ENCODE results near the gene CISD3.

Gene CISD3

DNA sequence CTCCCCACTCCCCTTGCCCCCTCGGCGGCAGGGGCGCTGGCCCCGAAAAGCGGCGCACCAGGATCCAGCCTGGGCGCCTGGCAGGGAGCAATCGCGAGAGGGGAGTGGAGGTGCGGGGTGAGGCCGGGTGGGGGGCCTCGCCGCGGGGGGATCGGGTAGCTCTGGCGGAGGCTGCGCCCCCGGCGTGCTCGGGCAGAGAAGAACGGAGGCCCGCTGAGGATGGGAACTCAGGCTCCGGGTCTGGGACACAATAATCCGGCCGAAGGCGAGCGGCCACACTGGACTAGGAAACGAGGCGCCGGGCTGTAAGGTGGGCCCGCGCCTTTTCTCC, 18.7 kb downstream of the CISD3 start:
- no peaks in the 10 kb centered on the region for H3K27me3 ChIP-seq (ENCODE audit: insufficient read depth, low read length, poor library complexity, severe bottlenecking)
- H4K20me1 ChIP-seq (ENCODE audit: insufficient read depth, low read length, poor library complexity, severe bottlenecking) = peaks cover 18% of the 10 kb centered on the region
- no peaks in the 10 kb centered on the region for H3K36me3 ChIP-seq (ENCODE audit: insufficient read depth, low read length)
- peaks cover 11% of the 10 kb centered on the region; the same call in 1 of the 2 replicates for H3F3A ChIP-seq (ENCODE audit: low read depth)
- H3K9me2 ChIP-seq (replicated peaks; ENCODE audit: low read depth, low read length) = no peaks in the 10 kb centered on the region
- peak overlapping the region; percentile 49 for H3K9ac ChIP-seq (ENCODE audit: low read depth, low read length, poor library complexity, severe bottlenecking)
- peak overlapping the region; percentile 87 for H3K4me3 ChIP-seq (ENCODE audit: low read length, poor library complexity, severe bottlenecking)
- peaks cover 48% of the 10 kb centered on the region for H3K79me2 ChIP-seq (ENCODE audit: insufficient read depth, low read length)
- no peaks in the 10 kb centered on the region for H3K9me3 ChIP-seq (ENCODE audit: insufficient read depth, low read depth, low read length)
- H3K4me1 ChIP-seq (ENCODE audit: insufficient read depth, low read length, poor library complexity, severe bottlenecking) = peaks cover 44% of the 10 kb centered on the region
- TF ChIP-seq EZH2phosphoT487 (IDR thresholded peaks at IDR 0.05; ENCODE audit: borderline replicate concordance) = no peak
- TF ChIP-seq, protein P1, sequence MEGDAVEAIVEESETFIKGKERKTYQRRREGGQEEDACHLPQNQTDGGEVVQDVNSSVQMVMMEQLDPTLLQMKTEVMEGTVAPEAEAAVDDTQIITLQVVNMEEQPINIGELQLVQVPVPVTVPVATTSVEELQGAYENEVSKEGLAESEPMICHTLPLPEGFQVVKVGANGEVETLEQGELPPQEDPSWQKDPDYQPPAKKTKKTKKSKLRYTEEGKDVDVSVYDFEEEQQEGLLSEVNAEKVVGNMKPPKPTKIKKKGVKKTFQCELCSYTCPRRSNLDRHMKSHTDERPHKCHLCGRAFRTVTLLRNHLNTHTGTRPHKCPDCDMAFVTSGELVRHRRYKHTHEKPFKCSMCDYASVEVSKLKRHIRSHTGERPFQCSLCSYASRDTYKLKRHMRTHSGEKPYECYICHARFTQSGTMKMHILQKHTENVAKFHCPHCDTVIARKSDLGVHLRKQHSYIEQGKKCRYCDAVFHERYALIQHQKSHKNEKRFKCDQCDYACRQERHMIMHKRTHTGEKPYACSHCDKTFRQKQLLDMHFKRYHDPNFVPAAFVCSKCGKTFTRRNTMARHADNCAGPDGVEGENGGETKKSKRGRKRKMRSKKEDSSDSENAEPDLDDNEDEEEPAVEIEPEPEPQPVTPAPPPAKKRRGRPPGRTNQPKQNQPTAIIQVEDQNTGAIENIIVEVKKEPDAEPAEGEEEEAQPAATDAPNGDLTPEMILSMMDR (conservative IDR thresholded peaks at IDR 0.05; ENCODE audit: low read length) = no peak
- no peak overlapping the region; the same call in 1 of the 2 replicates for H2AFZ ChIP-seq (ENCODE audit: low read length)
- H3K4me2 ChIP-seq (ENCODE audit: low read depth, low read length, poor library complexity, severe bottlenecking) = peak overlapping the region; percentile 96

DNA sequence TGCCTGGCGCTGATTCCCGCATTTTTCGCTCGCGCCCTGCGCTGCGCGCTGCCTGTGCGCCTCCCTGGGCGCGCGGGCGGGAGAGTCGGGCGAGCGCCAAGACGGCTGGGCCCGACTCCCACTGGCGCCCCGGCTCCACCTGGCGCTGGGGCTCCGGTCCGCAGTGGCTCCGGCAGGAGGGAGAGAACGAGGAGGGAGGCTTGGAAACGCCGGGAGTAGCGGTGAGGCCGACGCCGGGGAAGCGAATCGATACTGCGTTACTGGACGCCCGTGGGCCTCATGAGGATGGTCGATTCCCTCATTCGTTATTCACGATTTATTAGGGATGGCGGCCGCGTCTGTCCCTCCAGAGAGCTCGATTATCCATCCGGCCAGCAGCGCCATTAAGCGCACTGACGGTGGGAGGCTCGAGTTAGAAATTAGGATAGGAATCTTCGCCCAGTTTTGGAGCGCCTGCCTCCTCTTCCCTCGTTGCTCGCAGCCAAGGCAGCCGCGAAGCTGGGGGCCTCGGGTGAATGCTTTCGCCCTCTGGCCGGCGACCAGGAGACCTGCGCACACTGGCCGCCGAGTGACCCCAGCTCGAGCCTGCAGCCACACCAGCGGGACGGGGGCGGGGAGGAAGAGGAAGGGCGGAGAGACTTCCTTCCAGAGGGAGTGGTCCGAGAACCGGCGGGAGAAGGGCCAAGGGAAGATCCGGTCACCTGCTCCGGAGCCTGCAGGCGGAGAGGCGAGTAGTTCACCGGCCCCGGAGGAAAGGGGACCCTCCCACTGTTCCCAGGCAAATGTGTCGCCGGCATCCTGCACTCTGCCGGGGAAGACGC, 19.3 kb downstream of the CISD3 start:
- H3K79me2 ChIP-seq (ENCODE audit: insufficient read depth, low read length) = peaks cover 51% of the 10 kb centered on the region
- H3K4me3 ChIP-seq (ENCODE audit: low read length, poor library complexity, severe bottlenecking) = peak overlapping the region; percentile 87
- H2AFZ ChIP-seq (ENCODE audit: low read length) = no peak overlapping the region
- H3K36me3 ChIP-seq (ENCODE audit: insufficient read depth, low read length) = no peaks in the 10 kb centered on the region
- H3K27me3 ChIP-seq (ENCODE audit: insufficient read depth, low read length, poor library complexity, severe bottlenecking) = no peaks in the 10 kb centered on the region
- no peaks in the 10 kb centered on the region for H3K9me2 ChIP-seq (replicated peaks; ENCODE audit: low read depth, low read length)
- no peak for TF ChIP-seq EZH2phosphoT487 (IDR thresholded peaks at IDR 0.05; ENCODE audit: borderline replicate concordance)
- TF ChIP-seq, protein P1 (conservative IDR thresholded peaks at IDR 0.05; ENCODE audit: low read length) = no peak
- H3K9ac ChIP-seq (ENCODE audit: low read depth, low read length, poor library complexity, severe bottlenecking) = peak overlapping the region; percentile 76
- H3K4me1 ChIP-seq (ENCODE audit: insufficient read depth, low read length, poor library complexity, severe bottlenecking) = peaks cover 45% of the 10 kb centered on the region
- peaks cover 18% of the 10 kb centered on the region for H4K20me1 ChIP-seq (ENCODE audit: insufficient read depth, low read length, poor library complexity, severe bottlenecking)
- H3K4me2 ChIP-seq (ENCODE audit: low read depth, low read length, poor library complexity, severe bottlenecking) = peak overlapping the region; percentile 96
- H3K9me3 ChIP-seq (ENCODE audit: insufficient read depth, low read depth, low read length) = no peaks in the 10 kb centered on the region
- H3F3A ChIP-seq (ENCODE audit: low read depth) = peaks cover 11% of the 10 kb centered on the region; the same call in 1 of the 2 replicates

DNA sequence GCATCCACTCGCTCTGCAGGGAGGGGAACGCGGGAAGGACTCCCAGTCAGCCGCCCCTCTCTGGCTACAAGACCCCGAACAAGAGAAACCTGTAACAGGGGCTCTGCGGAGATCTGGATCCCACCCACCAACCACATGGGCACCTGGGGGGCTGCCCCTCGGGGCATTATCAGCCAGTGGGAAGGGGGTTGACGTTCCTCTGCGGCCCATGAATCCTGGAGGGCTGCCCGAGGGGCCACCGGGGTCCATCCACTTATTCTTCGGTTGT, 19.8 kb downstream of the CISD3 start:
- Histone ChIP-seq H3F3A (ENCODE audit: low read depth) (peaks cover 11% of the 10 kb centered on the region; the same call in 1 of the 2 replicates), H2AFZ (ENCODE audit: low read length) (no peak overlapping the region), H3K9me3 (ENCODE audit: insufficient read depth, low read depth, low read length) (no peaks in the 10 kb centered on the region), H3K4me2 (ENCODE audit: low read depth, low read length, poor library complexity, severe bottlenecking) (peak overlapping the region; percentile 96), H3K4me3 (ENCODE audit: low read length, poor library complexity, severe bottlenecking) (peak overlapping the region; percentile 87), H4K20me1 (ENCODE audit: insufficient read depth, low read length, poor library complexity, severe bottlenecking) (peaks cover 18% of the 10 kb centered on the region), H3K9ac (ENCODE audit: low read depth, low read length, poor library complexity, severe bottlenecking) (peak overlapping the region; percentile 76), H3K27me3 (ENCODE audit: insufficient read depth, low read length, poor library complexity, severe bottlenecking) (no peaks in the 10 kb centered on the region), H3K9me2 (replicated peaks; ENCODE audit: low read depth, low read length) (no peaks in the 10 kb centered on the region), H3K79me2 (ENCODE audit: insufficient read depth, low read length) (peaks cover 51% of the 10 kb centered on the region), H3K36me3 (ENCODE audit: insufficient read depth, low read length) (no peaks in the 10 kb centered on the region), H3K4me1 (ENCODE audit: insufficient read depth, low read length, poor library complexity, severe bottlenecking) (peaks cover 45% of the 10 kb centered on the region)
- TF ChIP-seq EZH2phosphoT487 (IDR thresholded peaks at IDR 0.05; ENCODE audit: borderline replicate concordance) = no peak
- TF ChIP-seq, protein P1 (conservative IDR thresholded peaks at IDR 0.05; ENCODE audit: low read length) = no peak

Measured in Loucy (cell line).